MM.1S (cell line): ENCODE results near the gene IL22RA1.

Source experiments
- EZH2 ChIP-seq: fragments of 300-600 bp; sonication (generic); optimal IDR thresholded peaks from 2 replicates; pipeline ENCODE3; 2017; ENCODE audit warnings: low read depth, mild to moderate bottlenecking, antibody characterized with exemption, low read length, mixed read lengths
- EZH2phosphoT487 ChIP-seq: fragments of 300-600 bp; sonication (generic); IDR thresholded peaks from 2 replicates; pipeline ENCODE4 v1.6.1; 2018; ENCODE audit warnings: antibody characterized with exemption, low read length
- TF ChIP-seq, protein P1 (sequence below): fragments of 300-600 bp; sonication (generic); IDR thresholded peaks from 2 replicates; pipeline ENCODE4 v1.5.1; 2016; ENCODE audit warnings: antibody characterized with exemption, low read length, mixed read lengths

GRCh38 chr1:24096009-24096738, 46.8 kb downstream of the IL22RA1 start:
- TF ChIP-seq, protein P1, sequence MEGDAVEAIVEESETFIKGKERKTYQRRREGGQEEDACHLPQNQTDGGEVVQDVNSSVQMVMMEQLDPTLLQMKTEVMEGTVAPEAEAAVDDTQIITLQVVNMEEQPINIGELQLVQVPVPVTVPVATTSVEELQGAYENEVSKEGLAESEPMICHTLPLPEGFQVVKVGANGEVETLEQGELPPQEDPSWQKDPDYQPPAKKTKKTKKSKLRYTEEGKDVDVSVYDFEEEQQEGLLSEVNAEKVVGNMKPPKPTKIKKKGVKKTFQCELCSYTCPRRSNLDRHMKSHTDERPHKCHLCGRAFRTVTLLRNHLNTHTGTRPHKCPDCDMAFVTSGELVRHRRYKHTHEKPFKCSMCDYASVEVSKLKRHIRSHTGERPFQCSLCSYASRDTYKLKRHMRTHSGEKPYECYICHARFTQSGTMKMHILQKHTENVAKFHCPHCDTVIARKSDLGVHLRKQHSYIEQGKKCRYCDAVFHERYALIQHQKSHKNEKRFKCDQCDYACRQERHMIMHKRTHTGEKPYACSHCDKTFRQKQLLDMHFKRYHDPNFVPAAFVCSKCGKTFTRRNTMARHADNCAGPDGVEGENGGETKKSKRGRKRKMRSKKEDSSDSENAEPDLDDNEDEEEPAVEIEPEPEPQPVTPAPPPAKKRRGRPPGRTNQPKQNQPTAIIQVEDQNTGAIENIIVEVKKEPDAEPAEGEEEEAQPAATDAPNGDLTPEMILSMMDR: no peak
- TF ChIP-seq EZH2phosphoT487: no peak
- no peak for TF ChIP-seq EZH2
